Smooth muscle cell (in vitro differentiated cells): ENCODE data around the gene PBX3. TPM values are rescaled to one million over a fixed set of nuclear protein-coding genes. Genes with fewer than 3 reads are reported as not detected.

Experiments used
- DNase-seq: peaks from one replicate; lab custom pipeline; 2025; ENCODE audit not compliant: unreplicated experiment; lab: John Stamatoyannopoulos, UW
- H2AFZ ChIP-seq: fragments of 200-600 bp; sonication (generic); 2 replicates; pipeline ENCODE4 v1.6.0; 2016; ENCODE audit warnings: antibody characterized with exemption, low read depth, mild to moderate bottlenecking
- H3F3A ChIP-seq: fragments of 200-600 bp; sonication (generic); 2 replicates; pipeline ENCODE4 v1.6.0; 2017; ENCODE audit warnings: antibody characterized with exemption, low read depth
- H3K27ac ChIP-seq: fragments of 200-600 bp; sonication (generic); 2 replicates; pipeline ENCODE4 v1.5.1; 2016; ENCODE audit warnings: low read depth, mild to moderate bottlenecking
- H3K27me3 ChIP-seq: fragments of 200-600 bp; sonication (generic); 2 replicates; pipeline ENCODE4 v1.6.1; 2016; ENCODE audit warnings: low read depth, mild to moderate bottlenecking
- H3K36me3 ChIP-seq: fragments of 200-600 bp; sonication (generic); 2 replicates; pipeline ENCODE4 v1.5.1; 2016; ENCODE audit warnings: low read depth
- H3K4me1 ChIP-seq: fragments of 200-600 bp; sonication (generic); 2 replicates; pipeline ENCODE4 v1.5.1; 2016; ENCODE audit warnings: low read depth
- H3K4me2 ChIP-seq: fragments of 200-600 bp; sonication (generic); 2 replicates; pipeline ENCODE4 v1.6.0; 2016; ENCODE audit warnings: mild to moderate bottlenecking
- H3K4me3 ChIP-seq: fragments of 200-600 bp; sonication (generic); 2 replicates; pipeline ENCODE4 v1.5.1; 2016; ENCODE audit warnings: mild to moderate bottlenecking
- H3K79me2 ChIP-seq: fragments of 200-600 bp; sonication (generic); 2 replicates; pipeline ENCODE4 v1.6.0; 2016; ENCODE audit warnings: low read depth, mild to moderate bottlenecking
- H3K9ac ChIP-seq: fragments of 200-600 bp; sonication (generic); 2 replicates; pipeline ENCODE4 v1.6.0; 2016; ENCODE audit warnings: low read depth
- H3K9me3 ChIP-seq: fragments of 200-600 bp; sonication (generic); replicated peaks from 2 replicates; pipeline ENCODE4 v1.5.1; 2016; ENCODE audit warnings: low read depth
- H4K20me1 ChIP-seq: fragments of 200-600 bp; sonication (generic); 2 replicates; pipeline ENCODE4 v1.6.0; 2016; ENCODE audit warnings: low read depth
- WGBS: methylation state at CpG from one replicate; pipeline ENCODE4 v1.1.7; 2016; ENCODE audit warnings: low lambda C conversion rate; 5-methylcytosine and 5-hydroxymethylcytosine counted together
- polyA plus RNA-seq: library from polyadenylated mRNA; unstranded; fragments of >200 nt; fragmentation: Nextera tagmentation; extraction: Ambion mirVana; gene quantifications from 2 replicates; pipeline ENCODE4 v1.2.1, GENCODE V29; 2016
- total RNA-seq: library from RNA; depleted of rRNA; stranded (reverse); fragments of >200 nt; gene quantifications from 2 replicates; pipeline ENCODE4 v1.2.3, GENCODE V29; 2014
- TF ChIP-seq, protein P1 (sequence below): fragments of 200-600 bp; sonication (generic); IDR thresholded peaks from 2 replicates; pipeline ENCODE4 v1.5.1; 2017; ENCODE audit warnings: borderline replicate concordance, mild to moderate bottlenecking, antibody characterized with exemption; ENCODE audit not compliant: insufficient read depth, poor library complexity, severe bottlenecking

The PBX3 gene
- total and polyA plus RNA-seq, 2 experiments from 2014 or later = 15.3 to 34.6 TPM

DNA sequence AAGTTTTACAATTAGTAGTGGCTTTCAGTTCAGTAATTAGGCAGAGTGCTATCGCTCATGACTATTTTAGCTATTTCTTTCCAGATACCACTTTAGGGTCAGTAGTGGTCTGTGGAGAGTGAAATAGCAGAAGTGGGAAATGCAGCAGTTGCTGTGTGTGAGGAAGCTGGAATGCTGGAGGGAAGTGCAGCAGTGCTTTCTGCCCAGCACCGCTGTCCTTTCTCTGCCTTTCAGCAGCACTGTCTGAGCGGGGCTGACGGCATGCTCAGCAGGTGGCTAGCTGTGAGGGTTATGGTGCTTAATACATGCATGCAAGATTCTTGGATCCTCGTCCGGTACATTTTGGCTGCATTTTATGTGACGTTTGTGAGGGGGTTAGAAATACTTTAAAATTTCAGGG lies 213.9 kb downstream of the PBX3 start:
- H3K36me3 ChIP-seq = peaks cover 10% of the 10 kb centered on the region

DNA sequence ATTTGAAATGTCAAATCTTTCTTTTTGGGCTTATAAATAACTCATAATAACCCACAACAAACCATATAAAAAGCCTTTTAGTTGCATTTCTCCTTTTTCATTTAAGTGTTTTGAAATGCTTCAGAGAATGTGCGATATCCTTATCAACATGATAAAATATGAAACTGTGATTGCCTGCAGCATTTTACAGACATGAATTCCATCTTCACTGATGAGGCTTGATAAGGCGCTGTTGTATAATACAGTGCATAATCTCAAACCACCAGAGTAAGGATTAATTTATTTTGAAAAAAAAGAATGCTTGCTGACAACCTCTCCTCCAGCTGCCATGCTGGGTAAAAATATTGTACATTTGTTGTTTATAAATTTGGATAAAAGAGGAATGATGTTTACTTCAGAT lies 216.8 kb downstream of the PBX3 start:
- H3K4me3 ChIP-seq = no peak overlapping the region
- no peaks in the 10 kb centered on the region for H3K79me2 ChIP-seq
- no peaks in the 10 kb centered on the region for H4K20me1 ChIP-seq
- no peak for DNase-seq
- H3K4me2 ChIP-seq = no peak overlapping the region
- H3K27ac ChIP-seq = no peak overlapping the region
- H2AFZ ChIP-seq = no peak overlapping the region
- peaks cover 3% of the 10 kb centered on the region for H3K4me1 ChIP-seq
- H3F3A ChIP-seq = peaks cover 3% of the 10 kb centered on the region
- no peak overlapping the region for H3K9ac ChIP-seq
- no peaks in the 10 kb centered on the region for H3K27me3 ChIP-seq
- TF ChIP-seq, protein P1, sequence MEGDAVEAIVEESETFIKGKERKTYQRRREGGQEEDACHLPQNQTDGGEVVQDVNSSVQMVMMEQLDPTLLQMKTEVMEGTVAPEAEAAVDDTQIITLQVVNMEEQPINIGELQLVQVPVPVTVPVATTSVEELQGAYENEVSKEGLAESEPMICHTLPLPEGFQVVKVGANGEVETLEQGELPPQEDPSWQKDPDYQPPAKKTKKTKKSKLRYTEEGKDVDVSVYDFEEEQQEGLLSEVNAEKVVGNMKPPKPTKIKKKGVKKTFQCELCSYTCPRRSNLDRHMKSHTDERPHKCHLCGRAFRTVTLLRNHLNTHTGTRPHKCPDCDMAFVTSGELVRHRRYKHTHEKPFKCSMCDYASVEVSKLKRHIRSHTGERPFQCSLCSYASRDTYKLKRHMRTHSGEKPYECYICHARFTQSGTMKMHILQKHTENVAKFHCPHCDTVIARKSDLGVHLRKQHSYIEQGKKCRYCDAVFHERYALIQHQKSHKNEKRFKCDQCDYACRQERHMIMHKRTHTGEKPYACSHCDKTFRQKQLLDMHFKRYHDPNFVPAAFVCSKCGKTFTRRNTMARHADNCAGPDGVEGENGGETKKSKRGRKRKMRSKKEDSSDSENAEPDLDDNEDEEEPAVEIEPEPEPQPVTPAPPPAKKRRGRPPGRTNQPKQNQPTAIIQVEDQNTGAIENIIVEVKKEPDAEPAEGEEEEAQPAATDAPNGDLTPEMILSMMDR = no peak
- peaks cover 10% of the 10 kb centered on the region for H3K36me3 ChIP-seq
- 100% methylated on average over 2 of the region's 2 CpGs for WGBS
- no peaks in the 10 kb centered on the region for H3K9me3 ChIP-seq

More for the DNA sequence above, 213.9 kb downstream of the PBX3 start:
- H3F3A ChIP-seq = peaks cover 3% of the 10 kb centered on the region
- peaks cover 3% of the 10 kb centered on the region for H3K4me1 ChIP-seq
- H3K4me3 ChIP-seq = no peak overlapping the region
- H4K20me1 ChIP-seq = no peaks in the 10 kb centered on the region
- TF ChIP-seq, protein P1 = no peak
- H3K4me2 ChIP-seq = no peak overlapping the region
- no peak for DNase-seq
- H3K79me2 ChIP-seq = no peaks in the 10 kb centered on the region
- no peak overlapping the region for H2AFZ ChIP-seq
- H3K9ac ChIP-seq = no peak overlapping the region
- H3K9me3 ChIP-seq = no peaks in the 10 kb centered on the region
- 91% methylated on average over 7 of the region's 7 CpGs for WGBS
- no peaks in the 10 kb centered on the region for H3K27me3 ChIP-seq
- no peak overlapping the region for H3K27ac ChIP-seq

DNA sequence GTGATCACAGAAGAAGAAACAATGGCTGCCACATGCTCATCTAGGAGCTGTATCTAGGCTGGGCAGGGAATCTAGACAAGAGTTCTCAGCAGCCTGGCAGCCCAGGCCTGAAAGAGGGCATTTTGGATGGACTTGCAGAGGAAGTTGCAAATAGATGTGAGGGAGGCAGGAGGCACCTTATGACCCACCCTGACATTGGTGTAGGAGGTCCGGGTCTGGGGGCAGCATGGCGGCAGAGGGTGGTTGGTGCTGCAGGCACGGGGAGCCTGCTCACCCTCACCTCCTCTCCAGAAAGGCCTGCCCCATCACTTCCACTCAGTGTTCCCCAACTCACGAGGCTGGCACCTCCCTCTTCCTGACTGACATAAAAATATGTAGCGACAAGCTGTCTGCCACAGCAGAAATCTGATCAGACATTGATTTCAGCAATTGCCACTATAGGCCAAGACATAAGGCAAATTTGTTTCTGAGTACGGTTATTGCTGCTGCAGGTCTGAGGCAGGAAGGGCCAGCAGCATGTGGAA lies 217.6 kb downstream of the PBX3 start:
- H3K79me2 ChIP-seq = no peaks in the 10 kb centered on the region
- no peak overlapping the region for H3K4me3 ChIP-seq
- TF ChIP-seq, protein P1 = no peak
- no peak overlapping the region for H3K9ac ChIP-seq
- peaks cover 3% of the 10 kb centered on the region for H3K4me1 ChIP-seq
- H3K9me3 ChIP-seq = no peaks in the 10 kb centered on the region
- peaks cover 10% of the 10 kb centered on the region for H3K36me3 ChIP-seq
- DNase-seq = no peak
- no peak overlapping the region for H3K4me2 ChIP-seq
- no peaks in the 10 kb centered on the region for H4K20me1 ChIP-seq
- peaks cover 3% of the 10 kb centered on the region for H3F3A ChIP-seq
- H3K27ac ChIP-seq = no peak overlapping the region
- no peak overlapping the region for H2AFZ ChIP-seq
- H3K27me3 ChIP-seq = no peaks in the 10 kb centered on the region
- 92% methylated on average over 6 of the region's 6 CpGs for WGBS

DNA sequence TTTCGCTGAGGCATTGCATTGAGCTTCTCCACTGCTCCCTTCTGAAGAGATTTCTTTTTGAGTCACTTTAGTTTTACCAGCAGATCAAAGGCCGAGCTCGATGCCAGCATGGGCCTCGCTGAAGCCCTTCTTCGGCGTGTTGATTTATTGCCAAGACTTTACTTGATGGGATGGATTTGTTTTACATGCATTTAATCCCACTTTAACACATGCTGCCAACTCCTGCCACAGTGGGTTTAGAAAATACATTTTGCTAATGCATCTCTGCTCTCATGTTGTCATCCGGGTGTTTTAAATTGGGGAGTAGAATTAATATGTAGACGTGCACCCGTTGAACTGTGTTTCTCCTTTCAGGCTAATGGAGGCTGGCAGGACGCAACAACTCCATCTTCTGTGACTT lies 218.3 kb downstream of the PBX3 start:
- peaks cover 3% of the 10 kb centered on the region for H3F3A ChIP-seq
- no peak overlapping the region for H3K27ac ChIP-seq
- no peaks in the 10 kb centered on the region for H3K27me3 ChIP-seq
- H2AFZ ChIP-seq = no peak overlapping the region
- H3K9ac ChIP-seq = no peak overlapping the region
- peaks cover 3% of the 10 kb centered on the region for H3K4me1 ChIP-seq
- no peaks in the 10 kb centered on the region for H3K9me3 ChIP-seq
- H3K36me3 ChIP-seq = peaks cover 10% of the 10 kb centered on the region
- DNase-seq = no peak
- H3K4me3 ChIP-seq = no peak overlapping the region
- WGBS = 50% methylated on average over 10 of the region's 10 CpGs
- no peaks in the 10 kb centered on the region for H3K79me2 ChIP-seq
- H4K20me1 ChIP-seq = no peaks in the 10 kb centered on the region
- H3K4me2 ChIP-seq = no peak overlapping the region
- TF ChIP-seq, protein P1 = no peak
